Inferior parietal cortex (tissue), 1 donor: ENCODE results near the gene KLHL13.
"Not testable (repeated sequence)": the region's sequence is repeated elsewhere in the genome, so short reads cannot be mapped to it uniquely, and the experiment has no call there.

Experiments used
- DNase-seq: peaks from one replicate; pipeline ENCODE4 v3.0.0-alpha.2; 2016; ENCODE audit errors: extremely low spot score

KLHL13 gene

DNA sequence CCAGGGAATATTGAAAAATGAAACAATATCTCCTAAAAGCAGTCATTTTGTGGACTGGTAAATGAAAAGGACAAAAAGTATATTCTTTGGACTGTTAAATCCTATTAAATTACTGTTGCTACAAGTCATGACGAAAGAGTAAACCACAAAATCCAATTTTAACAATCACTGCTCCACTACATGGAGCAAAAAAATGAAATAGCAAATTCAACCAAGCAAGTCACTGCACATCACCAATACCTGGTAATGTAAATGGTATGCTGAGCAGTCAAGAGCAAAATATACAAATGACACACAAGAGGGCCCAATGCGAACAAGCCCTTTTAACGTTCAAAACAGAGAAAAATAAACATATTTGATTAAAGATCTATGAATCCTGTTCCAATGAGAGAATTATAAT lies 126.2 kb downstream of the KLHL13 start:
- DNase-seq, result no peak

DNA sequence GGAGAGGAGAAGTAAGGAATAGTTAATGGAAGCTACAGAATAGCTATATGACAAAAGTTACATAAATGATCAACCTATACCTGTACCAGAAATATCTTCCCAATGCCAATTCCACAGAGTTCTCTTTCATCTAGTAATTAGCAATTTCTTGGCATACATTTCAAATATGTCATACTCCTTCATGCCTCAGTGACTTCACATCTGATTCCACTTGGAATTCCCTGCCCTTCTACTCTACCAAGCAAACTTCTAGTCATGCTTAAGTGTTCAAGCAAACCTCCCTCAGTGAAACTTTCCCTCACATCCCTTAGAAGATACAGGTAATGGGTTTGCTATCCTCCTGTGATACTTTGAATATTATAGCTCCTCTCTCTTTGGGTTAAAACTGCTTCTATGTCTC lies 127.1 kb downstream of the KLHL13 start:
- DNase-seq, result no peak

DNA sequence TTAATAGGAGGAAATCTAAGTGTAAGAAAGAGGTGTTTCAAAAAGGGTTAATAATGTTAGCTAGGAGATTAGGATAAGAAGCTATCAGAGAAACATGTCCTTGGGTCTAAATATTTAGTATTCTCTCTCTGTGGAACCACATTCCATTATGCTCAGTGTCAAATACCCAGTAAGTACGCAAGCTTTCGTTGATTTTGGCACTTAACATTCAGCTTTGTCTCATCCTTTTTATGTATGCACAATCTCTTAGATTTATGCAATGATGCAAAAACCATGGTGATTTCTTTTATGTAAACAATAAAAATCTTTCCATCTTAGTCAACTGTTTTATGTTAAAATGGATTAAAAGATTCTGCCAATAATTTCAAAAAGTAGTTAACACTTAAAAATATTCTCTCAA lies 129.2 kb downstream of the KLHL13 start:
- DNase-seq, result no peak

DNA sequence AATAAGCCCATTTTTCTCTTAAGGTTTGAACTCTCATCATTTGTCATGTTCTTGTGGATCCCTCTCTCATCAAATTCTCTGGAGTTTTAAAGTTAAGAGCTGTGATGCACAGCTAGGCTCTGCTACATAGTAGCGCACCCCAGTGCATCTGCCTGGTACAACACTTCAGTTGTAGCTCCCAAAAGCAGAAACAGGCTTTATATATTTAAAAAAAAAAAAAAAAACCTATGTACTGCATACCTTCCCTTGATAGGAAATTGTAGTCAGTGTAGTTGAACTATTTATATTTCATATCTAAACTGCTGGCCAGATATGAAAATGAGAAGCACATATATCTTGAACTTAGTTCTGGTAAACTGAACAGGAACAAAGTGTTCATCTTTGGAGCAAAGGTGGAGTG lies 131.4 kb downstream of the KLHL13 start:
- DNase-seq, result no peak

DNA sequence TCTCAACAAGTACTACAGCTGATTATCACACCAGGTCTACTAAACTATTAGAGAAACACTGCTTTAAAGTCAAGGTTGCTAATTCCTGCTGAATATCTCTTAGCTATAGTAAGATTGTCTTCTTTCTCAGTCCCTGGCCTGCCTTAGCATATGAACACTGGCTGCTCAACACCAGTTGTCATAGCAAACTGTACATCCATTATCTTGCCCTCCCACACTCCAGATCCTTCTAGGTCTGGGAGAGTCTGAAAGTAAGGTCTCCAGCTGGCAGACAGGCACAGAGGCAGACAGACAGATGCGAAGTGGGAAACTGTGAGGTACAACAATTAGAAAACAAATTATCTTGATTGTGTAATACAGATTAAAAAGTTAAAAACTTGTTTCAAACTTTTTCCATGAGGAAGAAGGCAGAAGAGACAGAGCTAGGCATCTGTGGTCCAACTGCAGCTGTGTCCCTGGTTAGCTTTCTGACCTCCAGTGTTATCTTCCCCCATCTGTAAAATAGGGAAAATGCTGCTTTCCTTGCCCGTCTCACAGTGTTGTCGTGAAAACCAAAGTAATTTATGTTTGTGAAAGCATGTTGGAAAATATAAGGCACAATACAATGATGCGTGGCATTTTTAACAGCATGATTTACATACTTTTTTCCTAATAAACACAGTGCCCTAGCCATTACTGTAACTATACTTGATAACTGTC lies 133.8 kb downstream of the KLHL13 start:
- no peak for DNase-seq

DNA sequence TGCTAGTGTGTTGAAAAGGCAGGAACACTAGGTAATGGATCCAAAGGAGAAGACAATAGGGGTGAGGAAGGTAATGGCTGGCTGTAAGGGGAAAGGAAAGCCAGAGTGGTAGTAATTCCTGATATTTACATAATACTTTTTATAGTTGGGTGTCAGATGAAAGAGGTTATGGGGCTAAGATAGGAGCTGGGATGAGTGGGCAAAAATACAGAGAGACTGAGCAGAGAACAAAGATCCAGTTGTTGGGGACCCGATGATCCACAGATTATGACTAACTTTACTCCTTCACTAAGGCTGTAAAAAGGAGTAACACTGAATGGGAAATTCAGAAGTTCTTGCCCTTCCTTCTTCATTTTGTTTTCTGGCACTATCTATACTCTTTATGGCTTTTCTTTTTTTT lies 138.2 kb downstream of the KLHL13 start:
- no peak for DNase-seq

DNA sequence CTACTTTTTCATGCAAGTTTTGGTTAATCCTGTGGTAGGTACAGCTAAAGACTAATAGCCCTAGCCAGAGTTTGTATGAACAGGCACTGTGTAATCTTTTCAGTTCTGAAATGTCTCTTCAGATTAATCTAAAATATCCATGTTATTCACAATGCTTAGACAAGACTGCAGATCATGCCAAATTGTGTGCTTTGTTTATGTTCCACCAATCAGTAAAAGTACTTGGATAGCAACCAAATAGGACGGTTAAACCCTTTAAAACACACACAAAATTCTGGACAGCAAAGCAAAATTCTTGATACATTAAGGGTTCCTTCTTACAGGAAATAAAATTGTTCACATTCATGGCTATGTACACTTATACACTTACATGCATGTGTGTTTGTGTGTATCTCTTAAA lies 139.1 kb downstream of the KLHL13 start:
- DNase-seq, result no peak

DNA sequence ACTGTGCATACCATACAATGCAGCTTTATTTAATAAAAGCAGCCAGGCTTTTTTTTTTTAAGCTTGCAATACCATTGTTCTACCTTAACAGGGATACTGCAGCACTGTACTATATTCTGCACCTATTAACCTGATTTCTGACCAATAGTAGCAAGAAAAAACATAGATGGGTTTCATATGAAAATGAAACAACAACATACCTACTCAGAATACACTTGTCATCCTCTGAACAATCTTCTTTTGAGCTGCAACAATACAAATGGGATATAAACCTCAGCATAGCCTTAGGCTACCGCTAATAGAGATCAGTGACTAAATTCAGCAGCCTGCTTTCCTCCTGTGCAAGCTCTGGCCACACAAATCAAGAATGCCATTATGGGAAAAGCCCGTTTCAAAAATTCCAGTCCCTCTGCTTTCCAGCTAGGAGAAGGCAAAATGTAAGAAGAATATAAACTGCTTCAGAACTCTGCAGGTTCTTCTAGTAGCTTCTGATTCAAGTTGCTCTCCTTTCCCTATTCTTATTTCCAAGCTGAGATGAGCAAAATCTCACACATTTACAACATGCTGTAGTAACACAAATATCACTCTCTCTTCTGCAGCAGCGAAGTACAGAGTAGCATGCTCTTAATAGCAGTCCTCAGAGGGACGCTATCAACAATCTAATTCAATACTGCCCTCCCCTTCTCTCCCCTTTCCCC lies 143.4 kb downstream of the KLHL13 start:
- DNase-seq, result no peak

DNA sequence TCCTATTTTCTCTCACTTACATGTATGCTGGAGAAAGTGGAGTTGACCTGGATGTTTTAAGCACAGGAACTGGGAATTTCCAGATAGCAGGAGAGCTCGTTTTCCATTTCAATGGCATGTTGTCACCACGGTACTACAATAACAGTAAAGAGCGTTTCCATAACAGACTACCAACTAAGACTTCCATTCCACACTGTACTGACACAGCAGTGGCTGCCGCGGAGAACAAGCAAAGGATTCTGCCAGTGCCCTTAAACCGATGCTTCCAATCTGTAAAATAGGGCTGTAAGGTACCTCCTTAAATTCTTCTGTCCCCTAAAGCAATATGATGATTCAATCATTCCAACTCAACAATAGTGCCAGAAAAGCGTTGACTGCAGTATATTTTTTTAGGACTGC lies 143.9 kb downstream of the KLHL13 start:
- DNase-seq, result no peak

DNA sequence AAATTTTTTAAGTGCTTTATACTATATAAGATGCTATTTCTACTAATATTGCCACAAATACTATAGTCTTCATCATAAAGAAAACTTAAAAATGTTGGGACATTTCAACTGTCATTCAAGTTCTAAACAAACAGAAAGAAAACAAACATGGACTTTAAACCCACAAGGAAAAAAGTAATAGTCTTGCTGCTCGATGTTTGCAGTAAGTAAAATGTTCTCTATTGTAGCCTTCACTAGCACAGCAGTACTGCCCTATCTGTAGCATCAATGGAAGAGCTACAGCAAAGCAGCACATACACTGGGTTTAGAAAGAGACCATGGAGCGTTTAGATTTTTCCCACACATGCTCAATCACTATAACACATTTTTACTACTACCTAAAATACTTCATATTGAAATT lies 146.8 kb downstream of the KLHL13 start:
- no peak for DNase-seq

DNA sequence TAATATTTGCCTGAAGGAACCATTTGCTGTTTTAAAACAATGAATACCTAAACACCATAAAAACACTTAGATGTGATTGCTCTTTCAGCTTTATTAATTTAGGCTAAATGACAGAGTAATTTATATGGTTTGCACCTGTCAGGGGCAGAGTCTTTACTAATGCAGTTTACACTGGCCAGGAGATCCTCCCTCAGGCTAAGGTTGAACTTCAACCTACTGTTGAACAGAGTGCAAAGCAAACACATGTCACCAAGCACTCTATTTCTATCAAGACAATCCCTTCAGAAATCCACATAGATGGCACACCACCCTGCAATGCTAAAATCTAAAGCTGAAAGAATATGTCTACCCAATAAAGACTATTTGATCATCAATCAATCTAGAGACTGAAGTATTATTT lies 147.3 kb downstream of the KLHL13 start:
- no peak for DNase-seq

DNA sequence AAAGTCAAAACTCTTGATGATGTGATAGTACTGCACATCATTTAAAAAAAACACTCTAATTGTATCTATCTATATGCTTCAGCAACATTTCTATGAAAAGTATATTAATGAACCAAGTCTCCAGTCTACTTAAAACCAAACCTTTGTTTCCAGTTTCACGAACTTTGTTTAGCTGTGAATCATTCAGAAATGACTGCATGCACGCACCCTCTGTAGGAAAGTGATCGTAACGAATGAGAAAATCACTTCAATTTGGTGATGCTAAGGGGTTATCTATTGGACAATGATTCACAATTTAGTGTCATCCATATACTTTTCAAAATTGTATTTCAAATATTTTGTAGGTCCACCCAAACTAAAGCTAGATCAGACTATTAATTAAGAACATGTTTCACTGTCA lies 157.6 kb downstream of the KLHL13 start:
- no peak for DNase-seq

DNA sequence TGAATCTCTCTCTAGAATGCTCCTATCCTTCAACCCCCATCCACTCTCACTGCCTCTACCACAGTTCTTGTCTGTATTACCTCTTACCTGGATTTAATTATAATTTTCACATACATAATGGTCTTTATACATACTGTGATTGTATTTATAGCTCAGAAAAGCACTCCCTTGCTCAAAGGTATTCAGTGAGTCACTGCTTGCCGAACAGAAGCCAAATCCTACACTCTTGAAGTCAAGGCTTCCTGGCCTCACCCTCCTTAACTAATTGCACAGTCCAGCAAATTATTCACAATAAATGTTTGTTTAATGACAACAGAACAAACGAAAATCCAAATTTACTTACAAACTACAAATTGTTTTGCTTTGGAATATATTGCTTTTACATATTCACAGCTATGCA lies 159.5 kb downstream of the KLHL13 start:
- DNase-seq, result no peak

DNA sequence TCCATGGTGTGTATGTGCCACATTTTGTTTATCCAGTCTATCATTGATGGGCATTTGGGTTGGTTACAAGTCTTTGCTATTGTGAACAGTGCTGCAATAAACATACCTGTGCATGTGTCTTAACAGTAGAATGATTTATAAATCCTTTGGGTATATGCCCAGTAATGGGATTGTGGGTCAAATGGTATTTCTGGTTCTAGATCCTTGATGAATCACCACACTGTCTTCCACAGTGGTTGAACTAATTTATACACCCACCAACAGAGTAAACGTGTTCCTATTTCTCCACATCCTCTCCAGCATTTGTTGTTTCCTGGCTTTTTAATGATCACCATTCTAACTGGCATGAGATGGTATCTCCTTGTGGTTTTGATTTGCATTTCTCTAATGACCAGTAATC lies 177.3 kb downstream of the KLHL13 start:
- not testable (repeated sequence) for DNase-seq

DNA sequence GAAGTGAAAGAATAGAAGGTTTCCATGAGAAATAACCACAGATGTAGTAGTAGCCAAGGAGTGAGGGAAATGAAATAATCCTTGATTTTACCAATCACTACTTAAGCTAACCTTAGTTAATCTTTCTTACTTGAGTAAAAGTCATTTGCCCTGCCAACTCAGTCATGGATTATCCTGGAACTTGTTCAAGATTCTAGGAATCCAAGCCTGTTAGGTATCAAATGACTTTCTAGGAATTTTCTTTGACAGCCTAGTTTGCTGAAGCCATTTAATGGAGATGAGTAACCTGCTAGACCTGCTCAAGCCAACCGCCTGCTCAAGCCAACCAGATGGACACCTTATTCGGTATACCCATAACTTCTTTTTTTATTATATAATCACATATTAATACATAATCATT lies 180.5 kb downstream of the KLHL13 start:
- no peak for DNase-seq

DNA sequence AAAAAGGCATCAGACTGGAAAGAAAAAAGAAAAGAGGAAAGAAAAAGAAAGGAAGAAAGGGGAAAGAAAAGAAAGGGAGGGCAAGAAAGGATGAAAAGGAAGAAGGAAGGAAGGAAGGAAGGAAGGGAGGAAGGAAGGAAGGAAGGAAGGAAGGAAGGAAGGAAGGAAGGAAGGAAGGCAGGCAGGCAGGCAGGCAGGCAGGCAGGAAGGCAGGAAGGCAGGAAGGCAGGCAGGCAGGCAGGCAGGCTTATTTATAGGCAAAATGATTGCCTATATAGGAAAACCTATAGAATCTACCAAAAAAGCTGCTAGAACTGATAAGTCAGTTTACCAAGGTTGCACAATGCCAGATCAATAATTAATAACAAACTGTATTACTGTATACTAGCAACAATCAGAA lies 186.5 kb downstream of the KLHL13 start:
- not testable (repeated sequence) for DNase-seq

DNA sequence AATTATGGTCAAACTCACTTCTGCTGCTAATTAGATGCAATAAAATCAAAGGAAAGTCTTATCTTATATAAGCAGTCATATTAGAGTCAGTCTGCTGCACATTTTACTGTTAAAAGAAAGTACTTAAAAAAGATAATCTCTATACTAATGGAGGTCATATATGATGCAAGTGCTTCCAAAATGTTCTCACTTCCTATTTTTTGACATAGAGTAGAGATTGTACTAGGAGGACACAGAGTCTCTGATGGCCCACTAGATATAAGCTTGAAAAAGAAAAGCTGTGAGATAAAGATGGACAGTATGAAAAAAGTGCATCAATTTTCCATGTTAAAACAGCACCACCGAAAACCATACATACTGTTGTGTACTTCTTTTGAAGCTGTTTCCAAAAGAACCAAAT lies 196.9 kb downstream of the KLHL13 start:
- no peak for DNase-seq

DNA sequence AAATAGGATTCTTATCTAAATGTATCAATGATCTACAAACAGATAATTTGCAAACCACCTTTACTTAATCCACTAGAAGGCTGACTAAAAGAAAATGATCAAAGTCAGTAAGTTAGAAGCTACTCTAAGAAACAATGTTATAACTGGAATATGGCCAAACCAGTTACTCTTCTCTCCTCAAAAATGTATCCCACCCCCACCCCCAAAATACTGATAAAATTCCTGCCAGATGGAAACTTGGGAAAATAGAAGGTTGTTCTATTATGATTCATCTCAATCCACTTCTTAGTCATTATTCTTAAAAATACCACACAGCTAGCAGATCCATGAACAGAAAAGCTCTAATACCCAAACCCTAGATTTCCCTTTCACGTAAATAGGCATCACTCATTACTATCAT lies 206.4 kb downstream of the KLHL13 start:
- no peak for DNase-seq

DNA sequence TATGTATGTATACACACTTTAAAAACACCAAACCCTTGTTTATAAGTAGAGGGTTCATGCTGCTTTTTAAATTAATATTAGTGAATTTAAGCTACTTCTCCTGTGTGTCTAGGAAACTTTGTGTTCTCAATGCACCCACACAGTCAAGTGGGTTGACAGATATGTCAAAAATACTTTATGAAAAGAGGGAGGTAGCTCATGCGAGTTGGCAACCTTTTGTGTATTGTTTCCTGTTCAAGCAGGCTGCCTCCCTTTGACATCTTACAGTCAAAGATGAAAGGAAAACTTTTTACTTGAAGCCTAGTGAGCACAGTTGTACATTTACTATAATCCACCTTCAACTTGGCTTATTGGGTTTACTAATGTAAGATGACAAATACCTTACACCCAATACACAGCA lies 218.4 kb downstream of the KLHL13 start:
- no peak for DNase-seq

DNA sequence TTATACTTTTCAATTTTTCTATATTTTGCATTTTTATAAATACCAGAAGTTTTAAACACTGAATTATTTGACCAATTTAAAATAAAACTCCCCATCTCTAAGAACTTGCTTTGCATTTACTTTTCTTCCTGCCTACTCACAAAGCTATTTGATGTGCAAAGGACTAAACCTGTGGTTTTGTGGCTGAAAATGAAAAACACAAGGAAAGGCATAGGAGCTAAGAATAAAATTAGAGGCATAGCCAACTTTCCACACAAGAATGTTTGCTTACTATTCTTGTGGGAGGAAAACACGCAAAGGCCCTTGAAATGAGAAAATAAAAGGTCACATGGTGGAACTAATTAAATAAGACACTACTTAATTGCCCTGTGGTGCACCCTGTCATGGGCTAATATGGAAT lies 221.2 kb downstream of the KLHL13 start:
- no peak for DNase-seq

DNA sequence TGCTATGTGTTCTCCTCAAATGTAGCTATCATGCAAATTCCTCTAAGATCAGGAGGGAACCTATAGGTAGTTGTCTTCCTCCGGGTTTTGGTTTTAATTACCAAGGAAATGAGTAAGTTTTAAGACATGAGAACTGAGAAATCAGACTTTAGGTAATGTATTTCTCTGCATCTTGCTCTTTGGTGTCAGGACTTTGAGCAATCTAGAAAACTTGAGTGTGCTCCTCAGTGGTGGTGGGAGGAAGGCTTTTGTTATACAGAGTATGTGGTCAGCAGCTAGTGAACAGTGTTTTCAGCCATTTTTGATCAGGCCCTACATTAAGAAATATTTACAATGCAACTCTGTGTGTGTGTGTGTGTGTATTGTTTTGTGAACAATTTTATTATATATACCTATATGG lies 224.1 kb downstream of the KLHL13 start:
- DNase-seq, result no peak

DNA sequence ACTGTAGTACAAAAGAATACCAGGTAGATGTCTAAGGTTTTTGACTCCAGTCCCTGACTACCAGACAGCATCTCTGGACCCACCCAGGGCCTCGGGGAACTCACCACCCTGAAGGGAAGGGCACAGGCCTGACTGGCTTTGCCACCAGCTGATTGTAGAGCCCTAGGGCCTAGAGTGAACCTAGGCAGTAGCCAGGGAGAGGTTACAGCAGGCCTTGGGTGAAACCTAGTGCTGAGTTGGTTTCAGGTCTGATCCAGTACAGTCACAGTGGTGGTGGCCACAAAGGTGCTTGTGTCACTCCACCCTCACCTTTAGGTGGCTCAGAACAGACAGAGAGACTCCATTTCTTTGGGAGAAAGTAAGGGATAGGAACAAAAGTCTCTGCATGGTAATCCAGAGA lies 244.8 kb downstream of the KLHL13 start:
- no peak for DNase-seq

DNA sequence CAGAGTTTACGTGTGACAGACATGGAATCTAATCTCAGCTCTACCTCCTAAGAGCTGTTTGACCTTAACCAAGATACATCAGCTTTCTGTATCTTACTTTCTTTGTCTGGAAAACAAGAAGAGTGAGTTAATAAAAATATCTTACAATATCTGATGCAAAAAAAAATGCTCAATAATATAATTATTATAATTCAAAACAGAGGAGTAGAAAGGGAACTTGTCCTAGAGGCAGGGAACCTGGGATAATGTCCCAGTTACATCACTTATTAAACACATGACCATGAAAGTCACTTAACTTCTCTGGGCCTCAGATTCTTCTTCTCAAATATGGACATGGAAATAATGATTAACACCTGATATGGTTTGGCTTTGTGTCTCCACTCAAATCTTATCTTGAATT lies 256.1 kb downstream of the KLHL13 start:
- DNase-seq, result no peak

DNA sequence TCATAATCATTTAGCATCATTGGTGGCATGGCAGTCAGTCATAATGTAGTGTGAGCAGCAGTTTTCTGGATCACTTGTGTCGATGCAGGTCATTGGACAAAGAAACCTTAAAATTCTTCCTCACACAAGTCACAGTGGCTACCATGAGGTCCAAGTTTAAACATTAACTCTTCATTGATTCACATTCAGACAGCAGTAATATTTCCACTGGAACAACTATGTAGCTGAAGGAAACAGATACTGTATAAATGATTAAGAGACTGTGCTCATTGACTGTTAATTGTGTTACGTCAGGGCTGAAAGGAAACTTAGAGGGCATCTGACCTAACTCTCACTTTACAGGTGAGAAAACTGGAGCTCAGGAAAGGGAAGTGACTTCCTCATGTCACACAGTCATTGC lies 261.8 kb downstream of the KLHL13 start:
- no peak for DNase-seq
